Motor neuron (in vitro differentiated cells): Measurements from ENCODE around the gene FAM53B. TPM values are rescaled to one million over a fixed set of nuclear protein-coding genes. Genes with fewer than 3 reads are reported as not detected.
"Not testable (repeated sequence)": the region's sequence is repeated elsewhere in the genome, so short reads cannot be mapped to it uniquely, and the experiment has no call there.

Experiments
- ATAC-seq, 8 experiments: fragments of 200-7000 bp; cut with Tn5 transposase; replicated peaks in 6 of 8; 2 replicates each; pipeline ENCODE4 v1.8.0; 2021; ENCODE audit warnings: mild to moderate bottlenecking in 8 of 8, moderate library complexity in 8 of 8
- H3K27ac ChIP-seq, 2 donors: fragments of 250-450 bp; sonication (Bioruptor Pico); 2 replicates each; pipeline ENCODE4 v1.9.0; 2021; ENCODE audit warnings: antibody characterized with exemption in 2 of 2, mild to moderate bottlenecking in 2 of 2, moderate library complexity in 1 of 2
- H3K4me1 ChIP-seq, 2 donors: fragments of 250-450 bp; sonication (Bioruptor Pico); replicated peaks in 1 of 2; 2 replicates each; pipeline ENCODE4 v1.6.1; 2021; ENCODE audit warnings: antibody characterized with exemption in 2 of 2, mild to moderate bottlenecking in 2 of 2, moderate library complexity in 1 of 2
- H3K4me3 ChIP-seq, 5 donors: fragments of 250-450 bp; sonication (Bioruptor Pico); 2 replicates each; pipeline ENCODE4 v1.9.0; 2021; ENCODE audit warnings: antibody characterized with exemption in 5 of 5, mild to moderate bottlenecking in 5 of 5, moderate library complexity in 4 of 5
- WGBS, 10 experiments: fragments of 450-650 bp; shearing (Covaris generic); methylation state at CpG; one replicate each; pipeline ENCODE4 v1.0.0; 2022; 5-methylcytosine and 5-hydroxymethylcytosine counted together
- in situ Hi-C, 9 experiments: fragments of 400-800 bp; cut with MboI; loops; one replicate each; pipeline ENCODE4 v1.15.0; 2021; ENCODE audit warnings: low sequenced_read_pairs in 9 of 9, low pct_unique_long_range_greater_than_20kb in 2 of 9; ENCODE audit not compliant: unreplicated experiment in 9 of 9
- total RNA-seq, 8 experiments: library from RNA; unstranded; fragments of 300-600 nt; gene quantifications; 2 replicates each; pipeline versions ENCODE4 v1.2.3 to v1.2.4, GENCODE V29; 2022

Gene FAM53B
- total RNA-seq, 8 experiments from 2014 or later: 10.3 to 29.6 (median 18.8) TPM

- WGBS, 10 experiments: 56 to 93% (median 74%) methylated on average over 1 to 4 of the region's 4 CpGs
These were observed 4.9 kb upstream of the FAM53B start for GRCh38 chr10:124748953-124749645.

GRCh38 chr10:124748166-124748565 is 4.0 kb upstream of the FAM53B start:
- WGBS, 10 experiments: 71 to 100% (median 94%) methylated on average over 1 to 3 of the region's 3 CpGs; no CpG with 5 or more reads in 2 of the 10 experiments
- in situ Hi-C loops: loop anchor here in 7 of 9 experiments (10.0 to 25.0 kb wide), 4 partner anchors 186 to 213 kb away; no protein-coding TSS in a partner anchor
- no peak overlapping the region for H3K27ac ChIP-seq
- no peak overlapping the region for H3K4me3 ChIP-seq
- H3K4me1 ChIP-seq: no peaks in the 10 kb centered on the region
- no peak for ATAC-seq

More at GRCh38 chr10:124748953-124749645, 4.9 kb upstream of the FAM53B start:
- Histone ChIP-seq H3K27ac (no peak overlapping the region), H3K4me1 (no peaks in the 10 kb centered on the region), H3K4me3 (no peak overlapping the region)
- in situ Hi-C loops: loop anchor here in 7 of 9 experiments (10.0 to 25.0 kb wide), 4 partner anchors 187 to 214 kb away; no protein-coding TSS in a partner anchor
- no peak for ATAC-seq

DNA sequence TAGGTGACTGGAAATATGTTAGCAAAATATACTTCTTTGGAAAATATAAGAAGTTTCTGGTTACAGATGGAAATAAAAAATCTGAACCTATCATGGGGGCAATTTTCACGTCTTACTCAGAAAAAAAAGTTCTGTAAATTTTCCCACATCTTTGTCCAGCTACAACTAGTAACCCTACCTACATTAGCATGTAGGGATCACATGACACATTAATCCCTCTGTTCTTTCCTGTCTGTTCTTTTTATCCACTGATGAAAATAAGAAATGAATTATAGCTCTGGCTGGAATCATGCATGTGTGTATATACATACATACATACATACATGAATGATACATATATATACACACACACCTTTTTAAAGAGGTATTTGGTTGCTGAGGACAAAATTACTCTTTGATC is 3.6 kb upstream of the FAM53B start:
- WGBS, 10 experiments: 40 to 100% (median 87%) methylated on average over 1 of the region's 1 CpG; no CpG with 5 or more reads in 4 of the 10 experiments

GRCh38 chr10:124746992-124747391 is 2.8 kb upstream of the FAM53B start:
- Histone ChIP-seq H3K4me3 (no peak overlapping the region), H3K27ac (no peak overlapping the region), H3K4me1 (peaks cover 4 to 6% of the 10 kb centered on the region in 2 donors)
- 33 to 100% (median 80%) methylated on average over 1 to 2 of the region's 2 CpGs; no CpG with 5 or more reads in 3 of the 10 experiments for WGBS, 10 experiments
- ATAC-seq: no peak
- in situ Hi-C loops: loop anchor here in 7 of 9 experiments (10.0 to 25.0 kb wide), 4 partner anchors 185 to 212 kb away; no protein-coding TSS in a partner anchor

More for the DNA sequence above, 3.6 kb upstream of the FAM53B start:
- in situ Hi-C loops: loop anchor here in 7 of 9 experiments (10.0 to 25.0 kb wide), 4 partner anchors 185 to 213 kb away; no protein-coding TSS in a partner anchor
- no peak for ATAC-seq
- Histone ChIP-seq H3K27ac (no peak overlapping the region), H3K4me3 (no peak overlapping the region), H3K4me1 (no peaks in the 10 kb centered on the region)

DNA sequence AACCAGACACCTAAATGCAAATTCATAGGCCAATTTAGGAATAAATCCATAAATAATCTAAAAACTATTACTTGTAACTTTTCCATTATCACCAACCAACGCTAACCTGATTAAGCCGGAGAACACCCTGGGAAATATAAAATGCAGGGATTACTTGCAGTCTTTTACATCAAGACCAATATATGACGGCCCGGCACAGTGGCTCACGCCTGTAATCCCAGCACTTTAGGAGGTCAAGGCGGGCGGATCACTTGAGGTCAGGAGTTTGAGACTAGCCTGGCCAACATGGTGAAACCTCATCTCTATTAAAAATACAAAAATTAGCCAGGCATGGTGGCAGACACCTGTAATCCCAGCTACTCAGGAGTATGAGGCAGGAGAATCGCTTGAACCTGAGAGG is 2.3 kb upstream of the FAM53B start:
- peaks cover 9 to 11% of the 10 kb centered on the region in 2 donors for H3K4me1 ChIP-seq
- in situ Hi-C loops: loop anchor here in 7 of 9 experiments (10.0 to 25.0 kb wide), 4 partner anchors 184 to 212 kb away; no protein-coding TSS in a partner anchor
- H3K4me3 ChIP-seq, ATAC-seq, H3K27ac ChIP-seq: not testable (repeated sequence)
- 98 to 100% (median 100%) methylated on average over 1 to 7 of the region's 8 CpGs; no CpG with 5 or more reads in 4 of the 10 experiments for WGBS, 10 experiments

- no peak for ATAC-seq
- Histone ChIP-seq H3K4me1 (peaks cover 17 to 18% of the 10 kb centered on the region in 2 donors), H3K27ac (no peak overlapping the region), H3K4me3 (no peak overlapping the region)
- in situ Hi-C loops: loop anchor here in 7 of 9 experiments (10.0 to 25.0 kb wide), 4 partner anchors 183 to 211 kb away; no protein-coding TSS in a partner anchor
- 0 to 61% (median 50%) methylated on average over 1 to 3 of the region's 3 CpGs; no CpG with 5 or more reads in 1 of the 10 experiments for WGBS, 10 experiments
These were observed 1.5 kb upstream of the FAM53B start for GRCh38 chr10:124745673-124746072.

GRCh38 chr10:124745252-124745651 is 1.1 kb upstream of the FAM53B start:
- peaks cover 21 to 22% of the 10 kb centered on the region in 2 donors for H3K4me1 ChIP-seq
- 44 to 100% (median 81%) methylated on average over 2 to 4 of the region's 4 CpGs; no CpG with 5 or more reads in 2 of the 10 experiments for WGBS, 10 experiments
- in situ Hi-C loops: loop anchor here in 7 of 9 experiments (10.0 to 25.0 kb wide), 4 partner anchors 183 to 210 kb away; no protein-coding TSS in a partner anchor
- H3K4me3 ChIP-seq: no peak overlapping the region
- H3K27ac ChIP-seq: no peak overlapping the region
- no peak for ATAC-seq

- in situ Hi-C loops: loop anchor here in 7 of 9 experiments (10.0 to 25.0 kb wide), 4 partner anchors 181 to 209 kb away; no protein-coding TSS in a partner anchor
These were observed 732 bp downstream of the FAM53B start for GRCh38 chr10:124743191-124744101.

GRCh38 chr10:124742413-124743190 is 1.6 kb downstream of the FAM53B start:
- peaks cover 48 to 49% of the 10 kb centered on the region in 2 donors for H3K4me1 ChIP-seq
- WGBS, 10 experiments: 0 to 17% (median 0%) methylated on average over 1 to 17 of the region's 42 CpGs; no CpG with 5 or more reads in 4 of the 10 experiments
- peak overlapping the region; percentile 56 to 88 (median 65) for H3K4me3 ChIP-seq
- in situ Hi-C loops: loop anchor here in 7 of 9 experiments (10.0 to 25.0 kb wide), 4 partner anchors 180 to 208 kb away; no protein-coding TSS in a partner anchor
- H3K27ac ChIP-seq: peak overlapping the region; percentile 49 to 55
- ATAC-seq: peak in 7 of 8 experiments; percentile 1 to 34 (median 29)

More at GRCh38 chr10:124743191-124744101, 732 bp downstream of the FAM53B start:
- peak; percentile 8 to 51 (median 34) for ATAC-seq
- Histone ChIP-seq H3K4me1 (peaks cover 39 to 40% of the 10 kb centered on the region in 2 donors), H3K4me3 (peak overlapping the region; percentile 56 to 88 (median 65)), H3K27ac (peak overlapping the region; percentile 49 to 55)
- WGBS, 10 experiments: 0 to 2% (median 0%) methylated on average over 3 to 13 of the region's 101 CpGs; no CpG with 5 or more reads in 6 of the 10 experiments

DNA sequence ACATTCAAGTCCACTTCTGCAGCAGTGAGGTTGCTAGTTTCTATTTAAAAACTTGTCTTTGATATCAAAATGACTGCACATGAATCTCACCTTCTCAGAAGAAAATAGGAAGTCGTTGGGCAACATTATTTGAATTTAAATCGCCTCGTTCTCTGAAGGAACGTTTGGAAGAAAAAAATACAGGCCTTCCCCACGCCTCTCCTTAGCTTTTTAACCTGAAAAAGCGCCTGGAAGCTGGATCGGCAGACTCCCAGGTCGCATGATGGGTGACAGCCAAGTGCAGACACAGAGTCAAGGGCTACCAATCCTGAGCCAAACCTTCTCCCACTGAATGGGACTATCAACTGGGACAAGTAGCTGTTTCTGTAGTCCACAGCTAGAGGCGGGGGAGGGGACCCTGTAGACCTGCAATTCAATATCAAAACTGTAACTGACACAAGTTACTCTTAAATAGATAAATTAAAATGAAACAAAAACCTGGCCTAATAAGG is 2.2 kb downstream of the FAM53B start:
- peak overlapping the region; percentile 56 to 88 (median 65) for H3K4me3 ChIP-seq
- H3K4me1 ChIP-seq: peaks cover 54 to 55% of the 10 kb centered on the region in 2 donors
- H3K27ac ChIP-seq: peak overlapping the region in 1 of 2 donors; percentile 55
- no peak for ATAC-seq
- in situ Hi-C loops: loop anchor here in 7 of 9 experiments (10.0 to 25.0 kb wide), 4 partner anchors 180 to 207 kb away; no protein-coding TSS in a partner anchor
- 30 to 73% (median 40%) methylated on average over 1 to 9 of the region's 9 CpGs; no CpG with 5 or more reads in 1 of the 10 experiments for WGBS, 10 experiments

GRCh38 chr10:124741281-124741921 is 2.8 kb downstream of the FAM53B start:
- Histone ChIP-seq H3K4me1 (peaks cover 60 to 61% of the 10 kb centered on the region in 2 donors), H3K27ac (no peak overlapping the region), H3K4me3 (peak overlapping the region in 3 of 5 donors; percentile 1 to 73 (median 59))
- ATAC-seq: peak; percentile 7 to 62 (median 48)
- WGBS, 10 experiments: 9 to 36% (median 27%) methylated on average over 2 to 11 of the region's 13 CpGs
- in situ Hi-C loops: loop anchor here in 7 of 9 experiments (10.0 to 25.0 kb wide), 4 partner anchors 179 to 207 kb away; no protein-coding TSS in a partner anchor
